K562 (cell line): Measurements from ENCODE around the gene RNF144A. TPM values are rescaled to one million over a fixed set of nuclear protein-coding genes. Genes with fewer than 3 reads are reported as not detected.
A peak's percentile ranks its signal among the peaks of the same experiment; 100 is the strongest.

Experiments
- ATAC-seq: fragments of 200-7000 bp; cut with Tn5 transposase; 3 replicates; pipeline ENCODE4 v1.9.1; 2020; ENCODE audit warnings: moderate library complexity
- BruUV-seq: library from RNA; stranded (reverse); fragments of 400-500 nt; replicated peaks from 2 replicates; lab custom pipeline; 2021; lab: Mats Ljungman, UMichigan
- CTCF ChIA-PET: fragments of 300-600 bp; formaldehyde crosslinking; extraction: SDS; loops from one replicate; lab custom pipeline; 2021; ENCODE audit warnings: low intra/inter-chr PET ratio; lab: Yijun Ruan, JAX
- POLR2A ChIA-PET: fragments of 300-600, 350-650 bp; sonication (Branson Sonifier 250); formaldehyde crosslinking; extraction: SDS; loops from one replicate; lab custom pipeline; 2021; ENCODE audit warnings: antibody characterized with exemption, inconsistent platforms; lab: Yijun Ruan, JAX
- DNase-seq, 4 experiments: peaks; one replicate each; pipeline versions ENCODE4 v3.0.0 to v3.0.0-alpha.2; 2011 to 2018; ENCODE audit warnings: low spot score in 3 of 4, mixed read lengths in 3 of 4; ENCODE audit errors: extremely low read depth in 1 of 4
- FAIRE-seq: peaks from 2 replicates; lab custom pipeline; 2011; peaks lifted over from hg19 to GRCh38; lab: Jason Lieb, UNC
- H2AFZ ChIP-seq: 2 replicates; pipeline ENCODE4 v1.6.0; 2011; ENCODE audit warnings: low read depth, low read length, control low read depth, inconsistent platforms
- H3K27ac ChIP-seq: fragments of 200-600 bp; 3 replicates; pipeline ENCODE4 v1.8.0; 2011; ENCODE audit warnings: low read depth, mild to moderate bottlenecking, control low read depth, inconsistent platforms, low read length, moderate library complexity, mixed read lengths; ENCODE audit errors: extremely low read depth
- H3K27me3 ChIP-seq, 2 experiments: fragments of 300-600 bp in 1 of 2; 2 replicates in 1 of 2; 3 replicates in 1 of 2; pipeline versions ENCODE4 v1.6.0 to v1.8.0; 2011; ENCODE audit warnings: inconsistent platforms in 2 of 2, low read length in 2 of 2, mild to moderate bottlenecking in 1 of 2, mixed read lengths in 1 of 2, moderate library complexity in 1 of 2; ENCODE audit not compliant: control insufficient read depth in 2 of 2, insufficient read depth in 2 of 2
- H3K36me3 ChIP-seq: fragments of 300-600 bp; 3 replicates; pipeline ENCODE4 v1.8.0; 2011; ENCODE audit warnings: mild to moderate bottlenecking, low read length, inconsistent platforms; ENCODE audit not compliant: control insufficient read depth, insufficient read depth
- H3K4me1 ChIP-seq, 2 experiments: fragments of 200-600 bp in 1 of 2; replicated peaks in 1 of 2; 2 replicates in 1 of 2; 3 replicates in 1 of 2; pipeline versions ENCODE4 v1.5.1 to v1.8.0; 2011; ENCODE audit warnings: inconsistent platforms in 2 of 2, low read length in 2 of 2, mild to moderate bottlenecking in 1 of 2, mixed read lengths in 1 of 2, moderate library complexity in 1 of 2; ENCODE audit not compliant: control insufficient read depth in 2 of 2, insufficient read depth in 2 of 2
- H3K4me2 ChIP-seq: 2 replicates; pipeline ENCODE4 v1.6.1; 2011; ENCODE audit warnings: low read length, control low read depth, inconsistent platforms, mixed read lengths; ENCODE audit not compliant: insufficient read depth
- H3K4me3 ChIP-seq: fragments of 200-600 bp; sonication (generic), shearing (Covaris generic); 2 replicates; pipeline ENCODE4 v1.5.1; 2016; ENCODE audit warnings: control low read depth, inconsistent platforms
- H3K79me2 ChIP-seq: fragments of 200-600 bp; 3 replicates; pipeline ENCODE4 v1.8.0; 2011; ENCODE audit warnings: low read length, inconsistent platforms; ENCODE audit not compliant: control insufficient read depth, insufficient read depth
- H3K9ac ChIP-seq, 2 experiments: 2 replicates each; pipeline versions ENCODE4 v1.6.0 to v1.6.1; 2011; ENCODE audit warnings: low read depth in 2 of 2, low read length in 2 of 2, control low read depth in 1 of 2, inconsistent platforms in 1 of 2, mild to moderate bottlenecking in 1 of 2, mixed read lengths in 1 of 2; ENCODE audit not compliant: insufficient read depth in 1 of 2
- H3K9me1 ChIP-seq: one replicate; pipeline ENCODE4 v1.6.0; 2011; ENCODE audit warnings: inconsistent platforms, mild to moderate bottlenecking, low read length, moderate library complexity; ENCODE audit not compliant: control insufficient read depth, insufficient read depth
- H3K9me3 ChIP-seq: replicated peaks from 2 replicates; pipeline ENCODE4 v1.5.1; 2011; ENCODE audit warnings: low read depth, low read length, inconsistent platforms; ENCODE audit not compliant: control insufficient read depth, insufficient read depth
- H4K20me1 ChIP-seq: replicated peaks from 2 replicates; pipeline ENCODE4 v1.6.1; 2011; ENCODE audit warnings: low read length, inconsistent platforms, mixed read lengths; ENCODE audit not compliant: control insufficient read depth, insufficient read depth
- COPS2 ChIP-seq: fragments of 450-650 bp; conservative IDR thresholded peaks from 2 replicates; pipeline ENCODE4 v1.6.1; 2016; ENCODE audit warnings: mild to moderate bottlenecking, moderate library complexity
- IRF2 ChIP-seq: sonication (generic); formaldehyde crosslinking; IDR thresholded peaks from 2 replicates; pipeline ENCODE4 v1.8.1; 2022; ENCODE audit warnings: mild to moderate bottlenecking, missing genetic modification reagents
- WGBS: fragments of 100-300 bp; shearing (Covaris generic); methylation state at CpG from one replicate; pipeline ENCODE4 v1.1.6; 2016; ENCODE audit warnings: low coverage, mixed read lengths; ENCODE audit not compliant: insufficient coverage; ENCODE audit errors: missing lambda C conversion rate; 5-methylcytosine and 5-hydroxymethylcytosine counted together
- in situ Hi-C: fragments of 300-500 bp; cut with MboI; formaldehyde crosslinking; loops from 4 replicates; pipeline ENCODE4 v1.15.0; 2018; ENCODE audit warnings: inconsistent platforms, mixed read lengths
- intact Hi-C: fragments of 100-400 bp; cut with micrococcal nuclease; formaldehyde crosslinking; loops from 2 replicates; pipeline ENCODE4 v1.14.2; 2022
- polyA plus RNA-seq, 8 experiments: library from polyadenylated mRNA; depleted of rRNA in 4 of 8; stranded (reverse) in 5 of 8; unstranded in 3 of 8; fragments of >200 nt; fragmentation: Nextera tagmentation in 2 of 8; fragmentation: Illumina TruSeq in 1 of 8; extraction: Ambion mirVana in 2 of 8; extraction: Trizol in 1 of 8; gene quantifications; 2 replicates each; pipeline versions ENCODE4 v1.2.1 to v1.2.3, GENCODE V29; 2011 to 2014; ENCODE audit warnings: inconsistent platforms in 1 of 8, missing spikeins in 1 of 8
- total RNA-seq, 7 experiments: library from RNA; depleted of rRNA in 6 of 7; stranded (reverse); fragments of >200 nt in 6 of 7; fragmentation: Illumina TruSeq in 2 of 7; extraction: Trizol in 2 of 7; gene quantifications; 2 replicates each; pipeline versions ENCODE4 v1.2.1 to v1.2.3, GENCODE V29; 2011 to 2021; ENCODE audit warnings: low replicate concordance in 1 of 7
- TF ChIP-seq, protein P1 (sequence below): fragments of 250-450 bp; sonication (Bioruptor Pico); IDR thresholded peaks from 2 replicates; pipeline ENCODE4 v1.8.0; 2021; ENCODE audit warnings: moderate library complexity, mild to moderate bottlenecking, inconsistent platforms
- TF ChIP-seq, protein P2 (sequence below): sonication (generic); formaldehyde crosslinking; IDR thresholded peaks from 2 replicates; pipeline ENCODE4 v1.8.1; 2023; ENCODE audit warnings: mild to moderate bottlenecking, missing genetic modification reagents

Gene RNF144A
- total and polyA plus RNA-seq, 9 of the 15 experiments (the other 6 are each of a cell fraction or from before 2014, with no cell fraction given), result 0.96 to 11.3 (median 6.2) TPM

DNA sequence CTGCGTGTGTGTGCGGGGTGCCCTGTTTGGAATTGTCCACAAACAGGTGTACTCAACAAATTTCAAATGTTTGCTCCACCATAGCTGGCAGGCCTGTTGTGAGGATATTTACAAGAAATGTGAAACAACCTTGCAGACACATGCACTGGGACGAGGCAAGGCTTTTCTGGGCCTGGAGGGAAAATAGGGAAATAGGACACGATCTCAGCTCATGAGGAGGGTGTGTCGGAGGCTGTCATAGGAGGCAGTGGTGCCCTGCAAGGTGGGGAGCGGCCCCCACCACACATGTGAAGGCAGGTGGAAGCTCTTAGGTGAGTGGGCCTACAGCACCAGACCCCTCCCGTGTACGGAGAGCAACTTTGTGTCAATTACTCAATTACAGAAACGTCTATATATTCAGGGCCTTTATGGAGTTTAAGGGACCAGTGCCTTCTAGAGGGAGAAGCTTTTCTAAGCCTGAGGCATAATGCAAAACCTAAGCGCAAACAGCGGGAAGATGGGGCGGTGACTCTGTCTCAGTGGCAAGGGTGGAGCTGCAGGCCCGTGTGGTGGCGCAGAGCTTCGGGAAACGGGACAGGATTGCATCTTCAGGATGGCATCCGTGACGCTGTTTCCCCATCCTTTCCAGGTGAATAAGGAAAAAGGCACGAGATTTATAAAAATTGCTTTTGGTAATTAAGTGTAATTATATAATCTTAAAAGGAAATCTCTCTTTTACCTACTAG is 48.0 kb downstream of the RNF144A start:
- TF ChIP-seq IRF2 (CRISPR knock-in tag), result no peak
- TF ChIP-seq COPS2, result no peak
- TF ChIP-seq, protein P1, sequence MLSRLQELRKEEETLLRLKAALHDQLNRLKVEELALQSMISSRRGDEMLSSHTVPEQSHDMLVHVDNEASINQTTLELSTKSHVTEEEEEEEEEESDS (CRISPR knock-in tag), result no peak
- TF ChIP-seq, protein P2, sequence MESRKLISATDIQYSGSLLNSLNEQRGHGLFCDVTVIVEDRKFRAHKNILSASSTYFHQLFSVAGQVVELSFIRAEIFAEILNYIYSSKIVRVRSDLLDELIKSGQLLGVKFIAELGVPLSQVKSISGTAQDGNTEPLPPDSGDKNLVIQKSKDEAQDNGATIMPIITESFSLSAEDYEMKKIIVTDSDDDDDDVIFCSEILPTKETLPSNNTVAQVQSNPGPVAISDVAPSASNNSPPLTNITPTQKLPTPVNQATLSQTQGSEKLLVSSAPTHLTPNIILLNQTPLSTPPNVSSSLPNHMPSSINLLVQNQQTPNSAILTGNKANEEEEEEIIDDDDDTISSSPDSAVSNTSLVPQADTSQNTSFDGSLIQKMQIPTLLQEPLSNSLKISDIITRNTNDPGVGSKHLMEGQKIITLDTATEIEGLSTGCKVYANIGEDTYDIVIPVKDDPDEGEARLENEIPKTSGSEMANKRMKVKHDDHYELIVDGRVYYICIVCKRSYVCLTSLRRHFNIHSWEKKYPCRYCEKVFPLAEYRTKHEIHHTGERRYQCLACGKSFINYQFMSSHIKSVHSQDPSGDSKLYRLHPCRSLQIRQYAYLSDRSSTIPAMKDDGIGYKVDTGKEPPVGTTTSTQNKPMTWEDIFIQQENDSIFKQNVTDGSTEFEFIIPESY (CRISPR knock-in tag), result peak; percentile 51; the same call in 1 of the 2 replicates
- H2AFZ ChIP-seq, result no peak overlapping the region
- no peak for FAIRE-seq

More for the DNA sequence above, 48.0 kb downstream of the RNF144A start:
- POLR2A ChIA-PET, result interaction anchor here (0.6 to 1.0 kb wide), 2 partner anchors 8 kb away, joined by 3 to 5 read pairs; no protein-coding TSS in a partner anchor
- CTCF ChIA-PET, result no interaction called here
- intact Hi-C loops, result no loop called here
- Histone ChIP-seq H3K9me1 (no peaks in the 10 kb centered on the region), H3K4me3 (no peak overlapping the region), H4K20me1 (no peaks in the 10 kb centered on the region), H3K27ac (no peak overlapping the region), H3K79me2 (no peaks in the 10 kb centered on the region), H3K27me3 (no peaks in the 10 kb centered on the region), H3K36me3 (no peaks in the 10 kb centered on the region), H3K9ac (no peak overlapping the region), H3K4me2 (no peak overlapping the region), H3K4me1 (no peaks in the 10 kb centered on the region; a peak in 1 of 5 replicates), H3K9me3 (no peaks in the 10 kb centered on the region)
- ATAC-seq (no peak), DNase-seq (no peak)
- BruUV-seq, result no TSS peak
- in situ Hi-C loops, result no loop called here
- WGBS, result 62% methylated on average over 19 of the region's 19 CpGs
